K562 (cell line): ENCODE results near the gene GPX6. TPM values are rescaled to one million over a fixed set of nuclear protein-coding genes. Genes with fewer than 3 reads are reported as not detected.

Experiments used
- ATAC-seq: fragments of 200-7000 bp; cut with Tn5 transposase; 3 replicates; pipeline ENCODE4 v1.9.1; 2020; ENCODE audit warnings: moderate library complexity
- BruUV-seq: library from RNA; stranded (reverse); fragments of 400-500 nt; replicated peaks from 2 replicates; lab custom pipeline; 2021; lab: Mats Ljungman, UMichigan
- CTCF ChIA-PET: fragments of 300-600 bp; formaldehyde crosslinking; extraction: SDS; loops from one replicate; lab custom pipeline; 2021; ENCODE audit warnings: low intra/inter-chr PET ratio; lab: Yijun Ruan, JAX
- POLR2A ChIA-PET: fragments of 300-600, 350-650 bp; sonication (Branson Sonifier 250); formaldehyde crosslinking; extraction: SDS; loops from one replicate; lab custom pipeline; 2021; ENCODE audit warnings: antibody characterized with exemption, inconsistent platforms; lab: Yijun Ruan, JAX
- DNase-seq, 4 experiments: peaks; one replicate each; pipeline versions ENCODE4 v3.0.0 to v3.0.0-alpha.2; 2011 to 2018; ENCODE audit warnings: low spot score in 3 of 4, mixed read lengths in 3 of 4; ENCODE audit errors: extremely low read depth in 1 of 4
- FAIRE-seq: peaks from 2 replicates; lab custom pipeline; 2011; peaks lifted over from hg19 to GRCh38; lab: Jason Lieb, UNC
- H2AFZ ChIP-seq: 2 replicates; pipeline ENCODE4 v1.6.0; 2011; ENCODE audit warnings: low read depth, low read length, control low read depth, inconsistent platforms
- H3K27ac ChIP-seq: fragments of 200-600 bp; 3 replicates; pipeline ENCODE4 v1.8.0; 2011; ENCODE audit warnings: low read depth, mild to moderate bottlenecking, control low read depth, inconsistent platforms, low read length, moderate library complexity, mixed read lengths; ENCODE audit errors: extremely low read depth
- H3K27me3 ChIP-seq, 2 experiments: fragments of 300-600 bp in 1 of 2; 2 replicates in 1 of 2; 3 replicates in 1 of 2; pipeline versions ENCODE4 v1.6.0 to v1.8.0; 2011; ENCODE audit warnings: inconsistent platforms in 2 of 2, low read length in 2 of 2, mild to moderate bottlenecking in 1 of 2, mixed read lengths in 1 of 2, moderate library complexity in 1 of 2; ENCODE audit not compliant: control insufficient read depth in 2 of 2, insufficient read depth in 2 of 2
- H3K36me3 ChIP-seq: fragments of 300-600 bp; 3 replicates; pipeline ENCODE4 v1.8.0; 2011; ENCODE audit warnings: mild to moderate bottlenecking, low read length, inconsistent platforms; ENCODE audit not compliant: control insufficient read depth, insufficient read depth
- H3K4me1 ChIP-seq, 2 experiments: fragments of 200-600 bp in 1 of 2; replicated peaks in 1 of 2; 2 replicates in 1 of 2; 3 replicates in 1 of 2; pipeline versions ENCODE4 v1.5.1 to v1.8.0; 2011; ENCODE audit warnings: inconsistent platforms in 2 of 2, low read length in 2 of 2, mild to moderate bottlenecking in 1 of 2, mixed read lengths in 1 of 2, moderate library complexity in 1 of 2; ENCODE audit not compliant: control insufficient read depth in 2 of 2, insufficient read depth in 2 of 2
- H3K4me2 ChIP-seq: 2 replicates; pipeline ENCODE4 v1.6.1; 2011; ENCODE audit warnings: low read length, control low read depth, inconsistent platforms, mixed read lengths; ENCODE audit not compliant: insufficient read depth
- H3K4me3 ChIP-seq: fragments of 200-600 bp; sonication (generic), shearing (Covaris generic); 2 replicates; pipeline ENCODE4 v1.5.1; 2016; ENCODE audit warnings: control low read depth, inconsistent platforms
- H3K79me2 ChIP-seq: fragments of 200-600 bp; 3 replicates; pipeline ENCODE4 v1.8.0; 2011; ENCODE audit warnings: low read length, inconsistent platforms; ENCODE audit not compliant: control insufficient read depth, insufficient read depth
- H3K9ac ChIP-seq, 2 experiments: 2 replicates each; pipeline versions ENCODE4 v1.6.0 to v1.6.1; 2011; ENCODE audit warnings: low read depth in 2 of 2, low read length in 2 of 2, control low read depth in 1 of 2, inconsistent platforms in 1 of 2, mild to moderate bottlenecking in 1 of 2, mixed read lengths in 1 of 2; ENCODE audit not compliant: insufficient read depth in 1 of 2
- H3K9me1 ChIP-seq: one replicate; pipeline ENCODE4 v1.6.0; 2011; ENCODE audit warnings: inconsistent platforms, mild to moderate bottlenecking, low read length, moderate library complexity; ENCODE audit not compliant: control insufficient read depth, insufficient read depth
- H3K9me3 ChIP-seq: replicated peaks from 2 replicates; pipeline ENCODE4 v1.5.1; 2011; ENCODE audit warnings: low read depth, low read length, inconsistent platforms; ENCODE audit not compliant: control insufficient read depth, insufficient read depth
- H4K20me1 ChIP-seq: replicated peaks from 2 replicates; pipeline ENCODE4 v1.6.1; 2011; ENCODE audit warnings: low read length, inconsistent platforms, mixed read lengths; ENCODE audit not compliant: control insufficient read depth, insufficient read depth
- BRF1 ChIP-seq: IDR thresholded peaks from 3 replicates; pipeline ENCODE4 v1.6.1; 2011; ENCODE audit warnings: borderline replicate concordance, mild to moderate bottlenecking; ENCODE audit not compliant: insufficient read length; ENCODE audit errors: extremely low read depth
- E2F5 ChIP-seq: sonication (generic); formaldehyde crosslinking; IDR thresholded peaks from 2 replicates; pipeline ENCODE4 v1.8.0; 2022; ENCODE audit warnings: mild to moderate bottlenecking, missing genetic modification reagents
- E2F6 ChIP-seq, 2 experiments: IDR thresholded peaks; 2 replicates each; pipeline ENCODE4 v1.6.1; 2011; ENCODE audit warnings: borderline replicate concordance in 1 of 2, control low read depth in 1 of 2, low read depth in 1 of 2, low read length in 1 of 2, mild to moderate bottlenecking in 1 of 2, mixed read lengths in 1 of 2, moderate library complexity in 1 of 2; ENCODE audit not compliant: insufficient read depth in 1 of 2, insufficient read length in 1 of 2, poor library complexity in 1 of 2, severe bottlenecking in 1 of 2; ENCODE audit errors: extremely low read depth in 1 of 2
- LEF1 ChIP-seq: fragments of 450-650 bp; IDR thresholded peaks from 2 replicates; pipeline ENCODE4 v1.6.1; 2016; ENCODE audit warnings: mild to moderate bottlenecking
- MBD1 ChIP-seq: fragments of 250-450 bp; sonication (Bioruptor Pico); IDR thresholded peaks from 2 replicates; pipeline ENCODE4 v1.8.0; 2022; ENCODE audit warnings: inconsistent platforms
- MBD2 ChIP-seq: sonication (generic); IDR thresholded peaks from 2 replicates; pipeline ENCODE4 v1.6.1; 2016; ENCODE audit warnings: low read depth, borderline replicate concordance
- NCOA4 ChIP-seq: fragments of 450-650 bp; IDR thresholded peaks from 2 replicates; pipeline ENCODE4 v1.6.1; 2018; ENCODE audit warnings: mild to moderate bottlenecking; ENCODE audit not compliant: partially characterized antibody
- NFRKB ChIP-seq: fragments of 450-650 bp; IDR thresholded peaks from 2 replicates; pipeline ENCODE4 v1.6.1; 2016; ENCODE audit warnings: low read depth
- NR2F6 ChIP-seq: fragments of 450-650 bp; formaldehyde crosslinking; IDR thresholded peaks from 2 replicates; pipeline ENCODE4 v1.4.0; 2020; ENCODE audit warnings: mild to moderate bottlenecking
- RNF2 ChIP-seq: sonication (generic); IDR thresholded peaks from 2 replicates; pipeline ENCODE4 v1.6.1; 2016
- SP1 ChIP-seq: sonication (generic); formaldehyde crosslinking; IDR thresholded peaks from 2 replicates; pipeline ENCODE4 v1.8.1; 2022; ENCODE audit warnings: mild to moderate bottlenecking, missing genetic modification reagents
- SRSF7 ChIP-seq: fragments of 200-400 bp; formaldehyde crosslinking; optimal IDR thresholded peaks from 2 replicates; pipeline ENCODE3; 2017; ENCODE audit warnings: mild to moderate bottlenecking, low read depth, low read length
- TAF1 ChIP-seq: IDR thresholded peaks from 2 replicates; pipeline ENCODE4 v1.6.1; 2011; ENCODE audit warnings: mild to moderate bottlenecking, low read length, moderate library complexity; ENCODE audit not compliant: insufficient read depth, control insufficient read depth, severe bottlenecking; ENCODE audit errors: extremely low read depth
- TBP ChIP-seq: optimal IDR thresholded peaks from 2 replicates; pipeline ENCODE3; 2011; ENCODE audit warnings: low read depth, low read length, improper control_type of control experiment
- ZFP30 ChIP-seq: fragments of 250-450 bp; sonication (Bioruptor Pico); IDR thresholded peaks from 2 replicates; pipeline ENCODE4 v1.8.0; 2022; ENCODE audit warnings: moderate library complexity, mild to moderate bottlenecking, inconsistent platforms, borderline replicate concordance
- ZNF134 ChIP-seq: fragments of 250-450 bp; sonication (Bioruptor Pico); conservative IDR thresholded peaks from 2 replicates; pipeline ENCODE4 v1.4.0; 2020
- ZNF140 ChIP-seq: fragments of 250-450 bp; sonication (Bioruptor Pico); IDR thresholded peaks from 2 replicates; pipeline ENCODE4 v1.8.0; 2021; ENCODE audit warnings: moderate library complexity, mild to moderate bottlenecking, inconsistent platforms
- ZNF717 ChIP-seq: fragments of 250-450 bp; sonication (Bioruptor Pico); IDR thresholded peaks from 2 replicates; pipeline ENCODE4 v1.5.0; 2021
- WGBS: fragments of 100-300 bp; shearing (Covaris generic); methylation state at CpG from one replicate; pipeline ENCODE4 v1.1.6; 2016; ENCODE audit warnings: low coverage, mixed read lengths; ENCODE audit not compliant: insufficient coverage; ENCODE audit errors: missing lambda C conversion rate; 5-methylcytosine and 5-hydroxymethylcytosine counted together
- in situ Hi-C: fragments of 300-500 bp; cut with MboI; formaldehyde crosslinking; loops from 4 replicates; pipeline ENCODE4 v1.15.0; 2018; ENCODE audit warnings: inconsistent platforms, mixed read lengths
- intact Hi-C: fragments of 100-400 bp; cut with micrococcal nuclease; formaldehyde crosslinking; loops from 2 replicates; pipeline ENCODE4 v1.14.2; 2022
- polyA plus RNA-seq, 8 experiments: library from polyadenylated mRNA; depleted of rRNA in 4 of 8; stranded (reverse) in 5 of 8; unstranded in 3 of 8; fragments of >200 nt; fragmentation: Nextera tagmentation in 2 of 8; fragmentation: Illumina TruSeq in 1 of 8; extraction: Ambion mirVana in 2 of 8; extraction: Trizol in 1 of 8; gene quantifications; 2 replicates each; pipeline versions ENCODE4 v1.2.1 to v1.2.3, GENCODE V29; 2011 to 2014; ENCODE audit warnings: inconsistent platforms in 1 of 8, missing spikeins in 1 of 8
- total RNA-seq, 7 experiments: library from RNA; depleted of rRNA in 6 of 7; stranded (reverse); fragments of >200 nt in 6 of 7; fragmentation: Illumina TruSeq in 2 of 7; extraction: Trizol in 2 of 7; gene quantifications; 2 replicates each; pipeline versions ENCODE4 v1.2.1 to v1.2.3, GENCODE V29; 2011 to 2021; ENCODE audit warnings: low replicate concordance in 1 of 7

GPX6 gene
- total and polyA plus RNA-seq, 9 of the 15 experiments (the other 6 are each of a cell fraction or from before 2014, with no cell fraction given), result not detected

- peak; percentile 6 for TF ChIP-seq TAF1
Observed at GRCh38 chr6:28491984-28492317, 23.6 kb downstream of the GPX6 start (continued).

- in situ Hi-C loops, result loop anchor here (5.0 kb wide), 1 partner anchor 192 kb away; no protein-coding TSS in a partner anchor
- CTCF ChIA-PET, result interaction anchor here (0.6 kb wide), 1 partner anchor 281 kb away, joined by 3 read pairs; no protein-coding TSS in a partner anchor
- POLR2A ChIA-PET, result no interaction called here
- peak in 3 of 4 experiments; percentile 38 to 62 (median 41) for DNase-seq
- 1% methylated on average over 23 of the region's 23 CpGs for WGBS
- Histone ChIP-seq H3K36me3 (no peaks in the 10 kb centered on the region), H3K9me1 (no peaks in the 10 kb centered on the region), H3K4me2 (peak overlapping the region; percentile 88), H3K4me3 (peak overlapping the region; percentile 57), H3K4me1 (peaks cover 9 to 26% of the 10 kb centered on the region in 2 experiments), H4K20me1 (no peaks in the 10 kb centered on the region), H3K79me2 (peaks cover 23% of the 10 kb centered on the region), H3K9ac (peak overlapping the region; percentile 81 to 94), H3K27me3 (no peaks in the 10 kb centered on the region), H3K9me3 (no peaks in the 10 kb centered on the region), H2AFZ (peak overlapping the region; percentile 91), H3K27ac (peak overlapping the region; percentile 88)
- ATAC-seq, result peak; percentile 46
- intact Hi-C loops, result loop anchor here (10.0 kb wide), 1 partner anchor 324 kb away; no protein-coding TSS in a partner anchor
- TSS peak; percentile 57 for BruUV-seq
- FAIRE-seq, result no peak
- no peak for TF ChIP-seq ZNF717 (CRISPR knock-in tag)
- no peak for TF ChIP-seq RNF2
- peak; percentile 10 for TF ChIP-seq TBP
- TF ChIP-seq MBD2, result no peak
- TF ChIP-seq NCOA4, result no peak
- TF ChIP-seq BRF1, result no peak
- TF ChIP-seq ZFP30, result 0 out of 2 replicates have a peak, but pooled peaks have one; percentile 62
- no peak for TF ChIP-seq E2F6 (IDR thresholded peaks at IDR 0.05; ENCODE audit: borderline replicate concordance in 1 of 2, extremely low read depth in 1 of 2, insufficient read depth in 1 of 2, insufficient read length in 1 of 2, low read depth in 1 of 2, low read length in 1 of 2, poor library complexity in 1 of 2, severe bottlenecking in 1 of 2)
- no peak; the same call in 1 of the 2 replicates for TF ChIP-seq SP1 (CRISPR knock-in tag)
- TF ChIP-seq ZNF140 (CRISPR knock-in tag), result no peak
- no peak for TF ChIP-seq ZNF134 (CRISPR knock-in tag)
- no peak for TF ChIP-seq LEF1
- no peak for TF ChIP-seq NR2F6 (CRISPR knock-in tag)
- TF ChIP-seq MBD1 (CRISPR knock-in tag), result 0 out of 2 replicates have a peak, but pooled peaks have one; percentile 22
- TF ChIP-seq NFRKB, result no peak
- TF ChIP-seq E2F5, result no peak
- TF ChIP-seq SRSF7, result no peak
Observed at GRCh38 chr6:28490205-28490890, 25.2 kb downstream of the GPX6 start.
